Neural progenitor cell (in vitro differentiated cells): Measurements from ENCODE around the gene S100A12. TPM values are rescaled to one million over a fixed set of nuclear protein-coding genes. Genes with fewer than 3 reads are reported as not detected.
"Not testable (repeated sequence)": the region's sequence is repeated elsewhere in the genome, so short reads cannot be mapped to it uniquely, and the experiment has no call there.

Experiments
- DNase-seq: peaks from one replicate; pipeline ENCODE4 v3.0.0-alpha.2; 2016; ENCODE audit warnings: low spot score
- H2AFZ ChIP-seq: fragments of 200-600 bp; sonication (generic); replicated peaks from 2 replicates; pipeline ENCODE4 v1.6.1; 2016; ENCODE audit warnings: antibody characterized with exemption
- H3F3A ChIP-seq: fragments of 200-600 bp; sonication (generic); 2 replicates; pipeline ENCODE4 v1.6.1; 2016; ENCODE audit warnings: antibody characterized with exemption, low read depth
- H3K27ac ChIP-seq: fragments of 200-600 bp; sonication (generic); 2 replicates; pipeline ENCODE4 v1.5.1; 2016; ENCODE audit warnings: mild to moderate bottlenecking
- H3K27me3 ChIP-seq: fragments of 200-600 bp; sonication (generic); 2 replicates; pipeline ENCODE4 v1.6.1; 2016; ENCODE audit warnings: mild to moderate bottlenecking, moderate library complexity
- H3K36me3 ChIP-seq: fragments of 200-600 bp; sonication (generic); 2 replicates; pipeline ENCODE4 v1.5.1; 2016
- H3K4me1 ChIP-seq: fragments of 200-600 bp; sonication (generic); 2 replicates; pipeline ENCODE4 v1.6.1; 2016; ENCODE audit warnings: mixed run types
- H3K4me2 ChIP-seq: fragments of 200-600 bp; sonication (generic); 2 replicates; pipeline ENCODE4 v1.6.1; 2016
- H3K4me3 ChIP-seq: fragments of 200-600 bp; sonication (generic); 2 replicates; pipeline ENCODE4 v1.5.1; 2016
- H3K79me2 ChIP-seq: fragments of 200-600 bp; sonication (generic); 2 replicates; pipeline ENCODE4 v1.6.1; 2016; ENCODE audit warnings: low read depth
- H3K9ac ChIP-seq: fragments of 200-600 bp; sonication (generic); 2 replicates; pipeline ENCODE4 v1.6.1; 2016
- H3K9me3 ChIP-seq: fragments of 200-600 bp; sonication (generic); 2 replicates; pipeline ENCODE4 v1.5.1; 2016; ENCODE audit warnings: low read depth
- H4K20me1 ChIP-seq: fragments of 200-600 bp; sonication (generic); 2 replicates; pipeline ENCODE4 v1.6.1; 2016; ENCODE audit warnings: low read depth
- H3K27ac Mint-ChIP-seq: 3 replicates; pipeline ENCODE4 v1.8.0; 2021; ENCODE audit warnings: mixed read lengths
- H3K27me3 Mint-ChIP-seq: 2 replicates; pipeline ENCODE4 v1.8.0; 2022; ENCODE audit warnings: low read depth, mild to moderate bottlenecking, inconsistent platforms, moderate library complexity, mixed read lengths; ENCODE audit not compliant: insufficient read depth
- H3K36me3 Mint-ChIP-seq: 3 replicates; pipeline ENCODE4 v1.8.0; 2021; ENCODE audit warnings: mixed read lengths
- H3K4me1 Mint-ChIP-seq: 3 replicates; pipeline ENCODE4 v1.8.0; 2021; ENCODE audit warnings: mixed read lengths
- H3K4me3 Mint-ChIP-seq: 3 replicates; pipeline ENCODE4 v1.8.0; 2021; ENCODE audit warnings: mild to moderate bottlenecking, moderate library complexity, mixed read lengths
- H3K9me3 Mint-ChIP-seq: 3 replicates; pipeline ENCODE4 v1.8.0; 2020; ENCODE audit warnings: mixed read lengths
- CTCF ChIP-seq: fragments of 200-600 bp; sonication (generic); IDR thresholded peaks from 2 replicates; pipeline ENCODE4 v1.5.1; 2017; ENCODE audit warnings: antibody characterized with exemption, mild to moderate bottlenecking
- EZH2 ChIP-seq: fragments of 200-600 bp; sonication (generic); IDR thresholded peaks from 2 replicates; pipeline ENCODE4 v1.6.1; 2017; ENCODE audit warnings: antibody characterized with exemption, mild to moderate bottlenecking, moderate library complexity
- EZH2phosphoT487 ChIP-seq: fragments of 200-600 bp; sonication (generic); IDR thresholded peaks from 2 replicates; pipeline ENCODE4 v1.6.1; 2017; ENCODE audit warnings: antibody characterized with exemption
- total RNA-seq: library from RNA; depleted of rRNA; stranded (reverse); fragments of >200 nt; gene quantifications from 2 replicates; pipeline ENCODE4 v1.2.3, GENCODE V29; 2015; ENCODE audit warnings: low replicate concordance

Gene S100A12
- total RNA-seq, 1 donor from 2014 or later: not detected

GRCh38 chr1:153347856-153348255, 27.6 kb downstream of the S100A12 start:
- H3K27me3 ChIP-seq: peaks cover 19% of the 10 kb centered on the region
- no peaks in the 10 kb centered on the region for H3K36me3 Mint-ChIP-seq
- H2AFZ ChIP-seq: no peak overlapping the region
- H3F3A ChIP-seq: no peaks in the 10 kb centered on the region
- no peaks in the 10 kb centered on the region for H4K20me1 ChIP-seq
- no peak overlapping the region for H3K4me2 ChIP-seq
- H3K27me3 Mint-ChIP-seq: peaks cover 12% of the 10 kb centered on the region
- no peak overlapping the region for H3K27ac ChIP-seq
- no peak overlapping the region for H3K27ac Mint-ChIP-seq
- H3K4me3 Mint-ChIP-seq: no peak overlapping the region
- no peaks in the 10 kb centered on the region for H3K9me3 ChIP-seq
- H3K9me3 Mint-ChIP-seq: no peaks in the 10 kb centered on the region
- H3K4me1 ChIP-seq: no peaks in the 10 kb centered on the region
- H3K4me3 ChIP-seq: no peak overlapping the region
- no peak overlapping the region for H3K9ac ChIP-seq
- no peak for DNase-seq
- H3K79me2 ChIP-seq: no peaks in the 10 kb centered on the region
- TF ChIP-seq CTCF: no peak
- no peak for TF ChIP-seq EZH2phosphoT487
- TF ChIP-seq EZH2: no peak
- no peaks in the 10 kb centered on the region for H3K36me3 ChIP-seq
- no peaks in the 10 kb centered on the region for H3K4me1 Mint-ChIP-seq

- not testable (repeated sequence) for H3K9me3 Mint-ChIP-seq, H3K36me3 Mint-ChIP-seq, H3F3A ChIP-seq, H4K20me1 ChIP-seq, H3K4me2 ChIP-seq, H3K4me3 Mint-ChIP-seq, H3K9ac ChIP-seq, H3K4me3 ChIP-seq, H3K27ac Mint-ChIP-seq, H3K4me1 ChIP-seq, H3K9me3 ChIP-seq, H3K4me1 Mint-ChIP-seq, DNase-seq, H2AFZ ChIP-seq, H3K27ac ChIP-seq, H3K36me3 ChIP-seq, H3K79me2 ChIP-seq
- peaks cover 12% of the 10 kb centered on the region for H3K27me3 Mint-ChIP-seq
- peaks cover 19% of the 10 kb centered on the region for H3K27me3 ChIP-seq
These were observed 28.4 kb downstream of the S100A12 start for GRCh38 chr1:153347049-153347448.

- H3K4me2 ChIP-seq: no peak overlapping the region
- Mint-ChIP-seq H3K27ac (no peak overlapping the region), H3K27me3 (peaks cover 12% of the 10 kb centered on the region), H3K36me3 (no peaks in the 10 kb centered on the region), H3K9me3 (no peaks in the 10 kb centered on the region), H3K4me3 (no peak overlapping the region), H3K4me1 (no peaks in the 10 kb centered on the region)
- no peak overlapping the region for H3K4me3 ChIP-seq
- H3K36me3 ChIP-seq: no peaks in the 10 kb centered on the region
- H3K27me3 ChIP-seq: peaks cover 11% of the 10 kb centered on the region
- no peak overlapping the region for H3K27ac ChIP-seq
- H3K4me1 ChIP-seq: no peaks in the 10 kb centered on the region
- H2AFZ ChIP-seq: no peak overlapping the region
- no peaks in the 10 kb centered on the region for H3K79me2 ChIP-seq
- DNase-seq: no peak
- H3F3A ChIP-seq: no peaks in the 10 kb centered on the region
- H4K20me1 ChIP-seq: no peaks in the 10 kb centered on the region
- no peak for TF ChIP-seq EZH2
- TF ChIP-seq EZH2phosphoT487: no peak
- no peak for TF ChIP-seq CTCF
- no peaks in the 10 kb centered on the region for H3K9me3 ChIP-seq
- no peak overlapping the region for H3K9ac ChIP-seq
These were observed 29.2 kb downstream of the S100A12 start for GRCh38 chr1:153346077-153346723.

- no peak for DNase-seq
- Histone ChIP-seq H3K4me3 (no peak overlapping the region), H4K20me1 (no peaks in the 10 kb centered on the region), H3K27me3 (peaks cover 4% of the 10 kb centered on the region), H3K27ac (no peak overlapping the region), H3K4me1 (no peaks in the 10 kb centered on the region), H3K9ac (no peak overlapping the region), H2AFZ (no peak overlapping the region), H3F3A (no peaks in the 10 kb centered on the region), H3K36me3 (no peaks in the 10 kb centered on the region), H3K9me3 (no peaks in the 10 kb centered on the region), H3K4me2 (no peak overlapping the region), H3K79me2 (no peaks in the 10 kb centered on the region)
- no peaks in the 10 kb centered on the region for H3K36me3 Mint-ChIP-seq
- H3K27ac Mint-ChIP-seq: no peak overlapping the region
- no peak overlapping the region for H3K4me3 Mint-ChIP-seq
- TF ChIP-seq CTCF (no peak), EZH2 (no peak), EZH2phosphoT487 (no peak)
- H3K4me1 Mint-ChIP-seq: no peaks in the 10 kb centered on the region
- no peaks in the 10 kb centered on the region for H3K9me3 Mint-ChIP-seq
- peaks cover 8% of the 10 kb centered on the region for H3K27me3 Mint-ChIP-seq
These were observed 30.0 kb downstream of the S100A12 start for GRCh38 chr1:153345187-153346076.
